Pancreas (tissue), 10 donors: Measurements from ENCODE around the gene FITM2. TPM values are rescaled to one million over a fixed set of nuclear protein-coding genes. Genes with fewer than 3 reads are reported as not detected.

Experiments used
- ATAC-seq, 4 donors: fragments of 200-7000 bp; cut with Tn5 transposase; one replicate each; pipeline versions ENCODE4 v1.8.0 to v1.9.1; 2020; ENCODE audit warnings: mild to moderate bottlenecking in 4 of 4, moderate library complexity in 4 of 4
- DNase-seq, 6 donors: peaks; one replicate each; pipeline ENCODE4 v3.0.0-alpha.2; 2020
- FAIRE-seq: peaks from 2 replicates; lab custom pipeline; 2012; peaks lifted over from hg19 to GRCh38; lab: Jason Lieb, UNC
- H3K27ac ChIP-seq, 4 donors: fragments of 200-600 bp; sonication (generic); 1 replicate in 3 of 4; 2 replicates in 1 of 4; pipeline versions ENCODE4 v1.5.0 to v1.8.0; 2020
- H3K27me3 ChIP-seq, 4 donors: fragments of 200-600 bp; one replicate each; pipeline ENCODE4 v1.8.0; 2021
- H3K36me3 ChIP-seq, 3 donors: fragments of 200-600 bp; sonication (generic) in 1 of 3; one replicate each; pipeline versions ENCODE4 v1.5.0 to v1.8.0; 2020 to 2021
- H3K4me1 ChIP-seq, 3 donors: fragments of 200-600 bp; one replicate each; pipeline ENCODE4 v1.8.0; 2021
- H3K4me3 ChIP-seq, 4 donors: fragments of 200-600 bp; sonication (generic) in 2 of 4; one replicate each; pipeline versions ENCODE4 v1.5.0 to v1.8.0; 2020 to 2021
- H3K9me3 ChIP-seq, 4 donors: fragments of 200-600 bp; one replicate each; pipeline ENCODE4 v1.8.0; 2021
- CTCF ChIP-seq, 4 donors: fragments of 200-600 bp; sonication (generic) in 3 of 4; IDR thresholded peaks; one replicate each; pipeline versions ENCODE4 v1.5.0 to v1.8.0; 2021; ENCODE audit warnings: antibody characterized with exemption in 4 of 4
- WGBS, 2 donors: extraction: QIAGEN DNeasy Blood & Tissue Kit; methylation state at CpG; one replicate each; pipeline ENCODE4 v1.1.7; 2013; 5-methylcytosine and 5-hydroxymethylcytosine counted together
- intact Hi-C, 3 donors: fragments of 100-400 bp; cut with DNase I; formaldehyde crosslinking; loops; one replicate each; pipeline versions ENCODE4 v1.11.1 to v1.14.2; 2022
- polyA plus RNA-seq, 2 donors: library from polyadenylated mRNA; stranded (reverse); fragments of 200-250 nt; gene quantifications; one replicate each; pipeline ENCODE4 v1.2.3, GENCODE V29; 2013
- total RNA-seq, 6 donors: library from RNA; stranded (reverse); fragmentation: NEBNext Ultra II Directional in 4 of 6; extraction: Animal tissue kit (Norgen Biotek cat#: 25700) in 4 of 6; gene quantifications; one replicate each; pipeline versions ENCODE4 v1.2.1 to v1.2.4, GENCODE V29; 2021 to 2023
- donor health status: healthy with polysubstance abuse.
- donor health status: DM: no; HTN: no; CAD: no; lungs with moderate emphysema.
- donor health status: DM: no; HTN: no; CAD: no.
- donor health status: control.
- donor health status: control.
- donor health status: Bipolar disorder and iron deficiency.
- donor health status: DM: yes; HTN: yes; CAD: no.
- donor health status: DM: no; HTN: no; CAD: no.
- donor health status: DM: no; HTN: no; CAD: no.
- donor health status: DM: yes; HTN: yes; CAD: no.

The FITM2 gene
- total and polyA plus RNA-seq, 8 donors: 2.0 to 7.4 (median 5.7) TPM

DNA sequence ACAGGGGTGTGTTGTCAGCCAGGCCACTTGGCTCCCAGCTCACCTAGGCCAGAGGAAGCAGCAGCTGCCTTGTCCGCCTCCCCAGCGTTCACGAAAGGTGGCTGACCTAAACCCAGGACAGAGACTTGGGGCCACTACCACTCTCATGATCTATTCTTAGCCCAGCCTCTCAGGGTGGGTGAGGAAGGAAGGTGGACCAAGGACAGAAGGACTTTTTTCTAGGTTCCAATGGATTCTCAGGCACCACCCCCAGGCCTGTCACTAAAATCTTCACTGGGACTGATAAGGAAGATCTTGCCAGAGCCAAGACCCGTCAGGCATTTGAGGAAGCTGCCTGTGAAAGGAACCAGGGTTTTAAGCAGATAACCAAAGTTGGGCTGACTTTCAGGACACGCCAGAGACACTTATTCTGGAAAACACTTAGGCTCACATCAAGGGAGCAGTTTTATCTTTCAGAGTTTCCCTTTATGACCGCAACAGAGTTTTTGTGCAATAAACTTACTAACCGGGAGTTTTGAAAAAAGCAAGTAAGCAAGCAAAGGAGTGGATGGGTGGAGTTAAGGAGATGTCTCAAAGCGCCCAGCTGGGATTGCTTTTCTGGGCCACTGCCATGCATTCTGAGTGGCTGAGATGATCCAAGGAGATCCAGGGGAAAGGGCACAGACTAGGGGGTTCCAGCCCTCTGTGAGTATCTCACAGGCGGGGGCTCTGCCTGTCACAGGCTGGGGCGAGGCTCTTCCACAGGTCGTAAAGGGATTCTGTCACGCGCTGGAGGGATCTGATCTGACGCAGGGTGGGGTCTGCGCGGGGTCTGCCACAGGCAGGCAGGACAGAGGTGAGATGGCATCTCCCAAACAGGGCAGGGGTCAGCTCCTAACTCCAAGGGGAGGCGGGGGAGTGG lies 989 bp downstream of the FITM2 start:
- Histone ChIP-seq H3K4me3 (peak overlapping the region; percentile 67 to 94 (median 84)), H3K36me3 (no peaks in the 10 kb centered on the region), H3K27me3 (no peaks in the 10 kb centered on the region), H3K9me3 (no peaks in the 10 kb centered on the region), H3K27ac (no peak overlapping the region), H3K4me1 (peaks cover 3 to 5% (median 4%) of the 10 kb centered on the region in 3 donors)
- intact Hi-C loops: loop anchor here in 2 of 3 donors (5.0 to 10.0 kb wide), 3 partner anchors 93 to 195 kb away; partner anchors contain the start of gene OSER1 (in 1 of the 2)
- 5 to 11% methylated on average over 17 of the region's 17 CpGs for whole genome bisulfite sequencing, 2 donors
- ATAC-seq (peak; percentile 2 to 40 (median 10)), FAIRE-seq (no peak), DNase-seq (no peak)
- no peak for TF ChIP-seq CTCF (IDR thresholded peaks at IDR 0.05)

DNA sequence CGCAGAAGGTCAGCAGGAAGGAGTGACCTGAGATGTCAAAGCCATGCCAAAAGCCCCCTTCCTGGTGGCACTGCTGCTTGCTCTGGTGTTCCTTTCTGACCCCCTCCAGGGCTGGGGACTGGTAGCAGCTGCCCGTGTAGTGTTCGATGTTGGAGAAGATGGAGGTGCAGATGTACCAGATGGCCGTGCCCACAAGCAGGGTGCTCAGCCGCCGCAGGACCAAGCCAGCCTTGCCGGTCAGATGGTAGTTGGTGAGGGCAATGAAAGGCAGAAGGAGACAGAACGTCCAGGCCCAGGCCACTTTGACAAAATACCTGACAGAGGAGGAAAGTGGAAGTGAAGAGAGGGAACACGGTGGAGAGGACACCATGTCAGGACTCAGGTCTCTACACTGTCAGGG lies 4.1 kb downstream of the FITM2 start:
- no peak for TF ChIP-seq CTCF (IDR thresholded peaks at IDR 0.05)
- intact Hi-C loops: no loop called here

DNA sequence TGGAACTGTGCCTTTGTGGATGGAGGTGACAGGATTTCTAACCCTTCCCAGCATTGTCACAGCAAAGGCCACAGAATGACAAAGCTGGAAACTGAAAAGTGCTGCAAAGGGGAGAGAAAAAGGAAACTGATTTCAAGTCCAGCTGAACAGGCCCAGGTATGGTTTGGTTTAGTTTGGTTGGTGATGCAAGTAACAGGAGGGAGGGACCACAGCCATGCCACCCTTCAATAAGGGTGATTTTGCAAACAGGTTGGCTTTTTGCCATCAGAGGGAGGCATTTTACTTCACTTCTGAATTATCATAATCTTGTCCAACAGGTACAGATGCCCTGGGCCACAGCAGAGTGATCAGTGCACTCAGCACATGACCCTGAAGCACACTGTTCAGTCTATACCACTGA lies 6.6 kb downstream of the FITM2 start:
- intact Hi-C loops: no loop called here
- H3K27ac ChIP-seq: no peak overlapping the region
- no peak for DNase-seq
- H3K4me1 ChIP-seq: peaks cover 5 to 15% (median 7%) of the 10 kb centered on the region in 3 donors
- TF ChIP-seq CTCF (IDR thresholded peaks at IDR 0.05): no peak
- no peaks in the 10 kb centered on the region for H3K36me3 ChIP-seq
- H3K4me3 ChIP-seq: no peak overlapping the region
- no peaks in the 10 kb centered on the region for H3K27me3 ChIP-seq
- no peak for ATAC-seq
- FAIRE-seq: no peak
- no peaks in the 10 kb centered on the region for H3K9me3 ChIP-seq

More for the DNA sequence above, 4.1 kb downstream of the FITM2 start:
- DNase-seq: no peak
- Histone ChIP-seq H3K36me3 (no peaks in the 10 kb centered on the region), H3K4me1 (peaks cover 5 to 15% (median 10%) of the 10 kb centered on the region in 3 donors), H3K9me3 (no peaks in the 10 kb centered on the region), H3K4me3 (no peak overlapping the region), H3K27ac (no peak overlapping the region), H3K27me3 (no peaks in the 10 kb centered on the region)
- FAIRE-seq: no peak
- WGBS, 2 donors: 87 to 89% methylated on average over 9 of the region's 9 CpGs
- no peak for ATAC-seq

DNA sequence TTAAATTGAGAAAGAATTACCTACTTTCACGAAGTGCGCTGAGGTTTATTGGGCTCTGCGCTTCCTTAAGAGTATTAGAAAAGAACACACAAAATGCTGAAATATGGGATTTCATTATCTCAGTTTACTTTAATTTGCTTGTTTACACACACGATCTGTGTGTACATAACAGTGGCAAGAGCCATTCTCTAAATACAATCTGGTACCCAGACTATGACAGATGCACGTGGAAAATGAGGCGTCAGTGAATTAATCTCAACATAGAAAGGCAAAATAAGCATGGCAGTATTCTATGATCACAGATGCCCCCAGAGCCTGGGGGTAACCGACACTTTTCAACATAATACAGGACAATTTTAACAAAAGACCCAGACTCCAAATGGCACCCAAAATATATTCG lies 8.3 kb downstream of the FITM2 start:
- peak overlapping the region in 3 of 4 donors; percentile 21 to 45 (median 24) for H3K27ac ChIP-seq
- intact Hi-C loops: no loop called here
- DNase-seq: no peak
- ATAC-seq: peak in 2 of 4 donors; percentile 13 to 18
- no peaks in the 10 kb centered on the region for H3K36me3 ChIP-seq
- 65 to 66% methylated on average over 8 of the region's 8 CpGs for WGBS, 2 donors
- H3K4me3 ChIP-seq: no peak overlapping the region
- TF ChIP-seq CTCF (IDR thresholded peaks at IDR 0.05): no peak
- no peak for FAIRE-seq
- H3K4me1 ChIP-seq: peaks cover 5 to 15% (median 7%) of the 10 kb centered on the region in 3 donors
- H3K27me3 ChIP-seq: no peaks in the 10 kb centered on the region
- no peaks in the 10 kb centered on the region for H3K9me3 ChIP-seq
